ENCODE results near the gene COL16A1.

DNA sequence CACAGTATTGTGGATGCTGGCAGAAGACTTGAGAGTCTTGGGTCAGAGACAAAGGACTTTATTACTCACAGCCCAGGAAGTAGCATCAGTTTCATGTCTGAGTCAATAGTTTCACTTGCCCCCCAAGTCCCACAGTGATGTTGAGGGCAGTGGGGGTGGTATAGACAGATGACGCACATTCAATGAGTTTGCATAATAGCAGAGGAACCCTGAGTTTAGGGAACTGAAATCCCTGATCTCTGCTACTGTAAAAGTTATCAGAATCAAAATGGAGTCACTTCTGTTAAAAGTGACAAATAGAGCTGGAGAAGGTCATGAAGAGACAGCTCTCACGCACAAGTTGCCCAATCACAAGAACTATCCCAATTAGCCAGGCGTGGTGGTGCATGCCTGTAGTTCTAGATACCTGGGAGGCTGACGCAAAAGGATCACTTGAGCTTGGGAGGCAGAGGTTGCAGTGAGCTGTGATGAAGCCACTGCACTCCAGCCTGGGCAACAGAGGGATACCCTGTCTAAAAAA lies 97.8 kb downstream of the COL16A1 start:
- TF ChIP-seq CTCF (IDR thresholded peaks at IDR 0.05) (no peak), EZH2phosphoT487 (IDR thresholded peaks at IDR 0.05) (no peak), EZH2 (IDR thresholded peaks at IDR 0.05) (no peak)
